Liver (tissue), 9 donors: ENCODE results near the gene RTP2. TPM values are rescaled to one million over a fixed set of nuclear protein-coding genes. Genes with fewer than 3 reads are reported as not detected.

ENCODE experiments used
- DNase-seq: peaks from one replicate; pipeline ENCODE4 v3.0.0-alpha.2; 2017; ENCODE audit warnings: low spot score
- H3K27ac ChIP-seq, 2 donors: one replicate each; pipeline ENCODE4 v1.7.0; 2013; ENCODE audit warnings: inconsistent platforms in 2 of 2, low read length in 2 of 2, control low read depth in 1 of 2, low read depth in 1 of 2, mild to moderate bottlenecking in 1 of 2
- H3K27me3 ChIP-seq, 4 donors: one replicate each; pipeline versions ENCODE4 v1.6.1 to v1.7.0; 2013; ENCODE audit warnings: low read length in 3 of 4, inconsistent platforms in 1 of 4, mild to moderate bottlenecking in 1 of 4, moderate library complexity in 1 of 4; ENCODE audit not compliant: control insufficient read depth in 4 of 4, insufficient read depth in 4 of 4
- H3K36me3 ChIP-seq, 4 donors: one replicate each; pipeline versions ENCODE4 v1.6.1 to v1.7.0; 2013; ENCODE audit warnings: low read length in 3 of 4, mild to moderate bottlenecking in 3 of 4, low read depth in 1 of 4, moderate library complexity in 1 of 4; ENCODE audit not compliant: control insufficient read depth in 4 of 4, insufficient read depth in 3 of 4
- H3K4me1 ChIP-seq, 4 donors: one replicate each; pipeline versions ENCODE4 v1.6.1 to v1.7.0; 2013; ENCODE audit warnings: low read length in 3 of 4, mild to moderate bottlenecking in 3 of 4, moderate library complexity in 1 of 4; ENCODE audit not compliant: control insufficient read depth in 4 of 4, insufficient read depth in 4 of 4
- H3K4me3 ChIP-seq, 3 donors: one replicate each; pipeline versions ENCODE4 v1.6.1 to v1.7.0; 2013; ENCODE audit warnings: low read length in 3 of 3, control low read depth in 1 of 3, low read depth in 1 of 3, mild to moderate bottlenecking in 1 of 3
- H3K9ac ChIP-seq, 2 donors: one replicate each; pipeline ENCODE4 v1.7.0; 2013; ENCODE audit warnings: low read length in 2 of 2, mild to moderate bottlenecking in 2 of 2, moderate library complexity in 2 of 2, control low read depth in 1 of 2, low read depth in 1 of 2
- H3K9me3 ChIP-seq, 4 donors: one replicate each; pipeline versions ENCODE4 v1.6.1 to v1.7.0; 2013; ENCODE audit warnings: low read length in 3 of 4; ENCODE audit not compliant: control insufficient read depth in 4 of 4
- EGR1 ChIP-seq, 2 donors: IDR thresholded peaks; 2 replicates each; pipeline ENCODE4 v1.6.1; 2016 to 2018; ENCODE audit warnings: antibody characterized with exemption in 2 of 2, low read depth in 2 of 2
- FOXA1 ChIP-seq: IDR thresholded peaks from 2 replicates; pipeline ENCODE4 v1.6.1; 2016; ENCODE audit warnings: antibody characterized with exemption
- FOXA2 ChIP-seq: IDR thresholded peaks from 2 replicates; pipeline ENCODE4 v1.6.1; 2016; ENCODE audit warnings: antibody characterized with exemption
- GABPA ChIP-seq, 2 donors: IDR thresholded peaks in 1 of 2; conservative IDR thresholded peaks in 1 of 2; 2 replicates each; pipeline ENCODE4 v1.6.1; 2016; ENCODE audit warnings: antibody characterized with exemption in 2 of 2, mild to moderate bottlenecking in 1 of 2, moderate library complexity in 1 of 2
- HNF4A ChIP-seq, 2 donors: conservative IDR thresholded peaks; 2 replicates each; pipeline ENCODE4 v1.6.1; 2016; ENCODE audit warnings: antibody characterized with exemption in 2 of 2, mild to moderate bottlenecking in 2 of 2
- HNF4G ChIP-seq: IDR thresholded peaks from 2 replicates; pipeline ENCODE4 v1.6.1; 2016; ENCODE audit warnings: antibody characterized with exemption
- JUND ChIP-seq, 2 donors: IDR thresholded peaks; 2 replicates each; pipeline ENCODE4 v1.6.1; 2016; ENCODE audit warnings: antibody characterized with exemption in 2 of 2
- NR2F2 ChIP-seq: IDR thresholded peaks from 2 replicates; pipeline ENCODE4 v1.6.1; 2016; ENCODE audit warnings: antibody characterized with exemption
- RAD21 ChIP-seq, 2 donors: IDR thresholded peaks; 2 replicates each; pipeline ENCODE4 v1.6.1; 2016; ENCODE audit warnings: antibody characterized with exemption in 2 of 2, mild to moderate bottlenecking in 2 of 2
- RXRA ChIP-seq, 2 donors: IDR thresholded peaks; 2 replicates each; pipeline ENCODE4 v1.6.1; 2017 to 2018; ENCODE audit warnings: antibody characterized with exemption in 2 of 2, mild to moderate bottlenecking in 1 of 2
- SP1 ChIP-seq: IDR thresholded peaks from 2 replicates; pipeline ENCODE4 v1.6.1; 2018; ENCODE audit warnings: antibody characterized with exemption, mild to moderate bottlenecking
- TAF1 ChIP-seq: conservative IDR thresholded peaks from 2 replicates; pipeline ENCODE4 v1.6.1; 2016; ENCODE audit warnings: antibody characterized with exemption, mild to moderate bottlenecking
- YY1 ChIP-seq: IDR thresholded peaks from 2 replicates; pipeline ENCODE4 v1.6.1; 2016; ENCODE audit warnings: antibody characterized with exemption, mild to moderate bottlenecking
- WGBS: extraction: QIAGEN DNeasy Blood & Tissue Kit; methylation state at CpG from one replicate; pipeline ENCODE4 v1.1.7; 2013; 5-methylcytosine and 5-hydroxymethylcytosine counted together
- polyA plus RNA-seq, 2 donors: library from polyadenylated mRNA; stranded (reverse) in 1 of 2; unstranded in 1 of 2; fragments of 200-250 nt in 1 of 2; fragments of >200 nt in 1 of 2; fragmentation: Nextera tagmentation in 1 of 2; extraction: Ambion mirVana in 1 of 2; gene quantifications; one replicate each; pipeline versions ENCODE4 v1.2.1 to v1.2.3, GENCODE V29; 2013 to 2015
- total RNA-seq, 2 donors: library from RNA; depleted of rRNA; stranded (reverse); fragments of >200 nt; gene quantifications; one replicate each; pipeline ENCODE4 v1.2.3, GENCODE V29; 2014
- TF ChIP-seq, protein P1 (sequence below): IDR thresholded peaks from 2 replicates; pipeline ENCODE4 v1.6.1; 2016; ENCODE audit warnings: antibody characterized with exemption
- TF ChIP-seq, protein P2 (sequence below): IDR thresholded peaks from 2 replicates; pipeline ENCODE4 v1.6.1; 2016; ENCODE audit warnings: antibody characterized with exemption
- TF ChIP-seq, protein P3 (sequence below): fragments of 150-350 bp; IDR thresholded peaks from 2 replicates; pipeline ENCODE4 v1.5.1; 2017; ENCODE audit warnings: improper control_type of control experiment, low read depth, low read length; ENCODE audit not compliant: missing input control
- TF ChIP-seq, protein P4 (sequence below): IDR thresholded peaks from 2 replicates; pipeline ENCODE4 v1.6.1; 2016; ENCODE audit warnings: antibody characterized with exemption
- TF ChIP-seq, protein P5 (sequence below): IDR thresholded peaks from 2 replicates; pipeline ENCODE4 v1.6.1; 2016; ENCODE audit warnings: antibody characterized with exemption, mild to moderate bottlenecking
- donor health status: healthy.
- donor health status: healthy.
- donor health status: healthy.
- donor health status: healthy.
- donor health status: healthy.

Gene RTP2
- total and polyA plus RNA-seq, 4 donors = not detected

DNA sequence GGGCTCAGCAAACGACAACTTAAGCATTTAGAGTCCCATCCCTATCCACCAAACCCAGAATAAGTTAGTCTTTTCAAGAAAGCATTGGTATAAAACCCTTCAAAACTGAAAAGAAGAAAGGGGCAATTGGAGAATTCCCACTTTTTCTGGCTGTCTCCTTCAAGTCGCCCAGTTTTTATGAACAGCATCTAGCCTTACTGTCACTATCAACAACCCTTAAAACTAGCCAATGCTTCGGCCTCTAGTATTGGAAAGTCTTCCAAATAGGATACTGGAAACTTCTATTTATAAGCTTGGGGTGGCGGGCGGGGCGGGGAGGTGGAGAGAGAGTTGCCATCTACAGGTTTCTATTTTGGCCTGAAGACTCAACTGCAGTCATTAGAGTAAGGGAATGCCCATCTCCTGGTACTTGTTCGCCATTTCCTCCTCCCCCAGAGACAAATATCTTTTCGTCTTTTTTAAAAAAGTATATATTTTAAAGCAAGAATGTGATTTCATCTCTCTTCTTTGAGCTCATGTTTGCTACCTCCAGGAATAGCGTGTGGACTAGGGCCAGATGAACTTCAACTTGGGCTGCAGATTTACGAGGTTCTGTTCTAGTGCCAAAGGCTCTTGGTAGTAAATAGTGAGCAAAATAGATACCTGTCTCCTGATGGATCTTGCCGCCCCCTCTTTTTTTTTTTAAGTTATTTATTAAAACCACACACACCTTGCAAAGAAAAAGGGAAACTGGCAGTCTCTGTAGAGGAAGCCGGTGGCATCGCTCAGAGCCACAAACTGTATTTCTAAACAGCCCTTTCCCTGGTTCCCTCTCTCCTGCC is 40.2 kb upstream of the RTP2 start:
- DNase-seq = no peak
- WGBS = 17% methylated on average over 13 of the region's 13 CpGs

More for the DNA sequence above, 40.2 kb upstream of the RTP2 start:
- Histone ChIP-seq H3K27ac (peak overlapping the region; percentile 100), H3K9me3 (no peaks in the 10 kb centered on the region), H3K4me3 (peak overlapping the region; percentile 71 to 97 (median 76)), H3K27me3 (no peaks in the 10 kb centered on the region), H3K36me3 (no peaks in the 10 kb centered on the region), H3K4me1 (peaks cover 0 to 47% (median 21%) of the 10 kb centered on the region in 4 donors), H3K9ac (peak overlapping the region; percentile 97 to 100)
- TF ChIP-seq, protein P1, sequence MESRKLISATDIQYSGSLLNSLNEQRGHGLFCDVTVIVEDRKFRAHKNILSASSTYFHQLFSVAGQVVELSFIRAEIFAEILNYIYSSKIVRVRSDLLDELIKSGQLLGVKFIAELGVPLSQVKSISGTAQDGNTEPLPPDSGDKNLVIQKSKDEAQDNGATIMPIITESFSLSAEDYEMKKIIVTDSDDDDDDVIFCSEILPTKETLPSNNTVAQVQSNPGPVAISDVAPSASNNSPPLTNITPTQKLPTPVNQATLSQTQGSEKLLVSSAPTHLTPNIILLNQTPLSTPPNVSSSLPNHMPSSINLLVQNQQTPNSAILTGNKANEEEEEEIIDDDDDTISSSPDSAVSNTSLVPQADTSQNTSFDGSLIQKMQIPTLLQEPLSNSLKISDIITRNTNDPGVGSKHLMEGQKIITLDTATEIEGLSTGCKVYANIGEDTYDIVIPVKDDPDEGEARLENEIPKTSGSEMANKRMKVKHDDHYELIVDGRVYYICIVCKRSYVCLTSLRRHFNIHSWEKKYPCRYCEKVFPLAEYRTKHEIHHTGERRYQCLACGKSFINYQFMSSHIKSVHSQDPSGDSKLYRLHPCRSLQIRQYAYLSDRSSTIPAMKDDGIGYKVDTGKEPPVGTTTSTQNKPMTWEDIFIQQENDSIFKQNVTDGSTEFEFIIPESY = no peak
- no peak for TF ChIP-seq SP1
- TF ChIP-seq TAF1 = peak; percentile 40
- TF ChIP-seq, protein P2, sequence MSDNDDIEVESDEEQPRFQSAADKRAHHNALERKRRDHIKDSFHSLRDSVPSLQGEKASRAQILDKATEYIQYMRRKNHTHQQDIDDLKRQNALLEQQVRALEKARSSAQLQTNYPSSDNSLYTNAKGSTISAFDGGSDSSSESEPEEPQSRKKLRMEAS = no peak
- peak in 1 of 2 donors; percentile 22 for TF ChIP-seq RAD21 (IDR thresholded peaks at IDR 0.05)
- TF ChIP-seq EGR1 (IDR thresholded peaks at IDR 0.05; ENCODE audit: low read depth in 2 of 2) = peak in 1 of 2 donors; percentile 85
- TF ChIP-seq RXRA (IDR thresholded peaks at IDR 0.05) = peak in 1 of 2 donors; percentile 58
- TF ChIP-seq NR2F2 = no peak
- TF ChIP-seq FOXA1 = no peak
- TF ChIP-seq, protein P3, sequence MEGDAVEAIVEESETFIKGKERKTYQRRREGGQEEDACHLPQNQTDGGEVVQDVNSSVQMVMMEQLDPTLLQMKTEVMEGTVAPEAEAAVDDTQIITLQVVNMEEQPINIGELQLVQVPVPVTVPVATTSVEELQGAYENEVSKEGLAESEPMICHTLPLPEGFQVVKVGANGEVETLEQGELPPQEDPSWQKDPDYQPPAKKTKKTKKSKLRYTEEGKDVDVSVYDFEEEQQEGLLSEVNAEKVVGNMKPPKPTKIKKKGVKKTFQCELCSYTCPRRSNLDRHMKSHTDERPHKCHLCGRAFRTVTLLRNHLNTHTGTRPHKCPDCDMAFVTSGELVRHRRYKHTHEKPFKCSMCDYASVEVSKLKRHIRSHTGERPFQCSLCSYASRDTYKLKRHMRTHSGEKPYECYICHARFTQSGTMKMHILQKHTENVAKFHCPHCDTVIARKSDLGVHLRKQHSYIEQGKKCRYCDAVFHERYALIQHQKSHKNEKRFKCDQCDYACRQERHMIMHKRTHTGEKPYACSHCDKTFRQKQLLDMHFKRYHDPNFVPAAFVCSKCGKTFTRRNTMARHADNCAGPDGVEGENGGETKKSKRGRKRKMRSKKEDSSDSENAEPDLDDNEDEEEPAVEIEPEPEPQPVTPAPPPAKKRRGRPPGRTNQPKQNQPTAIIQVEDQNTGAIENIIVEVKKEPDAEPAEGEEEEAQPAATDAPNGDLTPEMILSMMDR = no peak
- no peak for TF ChIP-seq HNF4G
- no peak for TF ChIP-seq FOXA2
- peak; percentile 32 to 56 for TF ChIP-seq HNF4A (conservative IDR thresholded peaks at IDR 0.05)
- peak; percentile 3 for TF ChIP-seq YY1
- TF ChIP-seq GABPA (IDR thresholded peaks at IDR 0.05 in 1 of 2, conservative IDR thresholded peaks at IDR 0.05 in 1 of 2) = no peak
- TF ChIP-seq, protein P4, sequence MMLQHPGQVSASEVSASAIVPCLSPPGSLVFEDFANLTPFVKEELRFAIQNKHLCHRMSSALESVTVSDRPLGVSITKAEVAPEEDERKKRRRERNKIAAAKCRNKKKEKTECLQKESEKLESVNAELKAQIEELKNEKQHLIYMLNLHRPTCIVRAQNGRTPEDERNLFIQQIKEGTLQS = no peak
- TF ChIP-seq JUND (IDR thresholded peaks at IDR 0.05) = peak in 1 of 2 donors; percentile 31
- TF ChIP-seq, protein P5, sequence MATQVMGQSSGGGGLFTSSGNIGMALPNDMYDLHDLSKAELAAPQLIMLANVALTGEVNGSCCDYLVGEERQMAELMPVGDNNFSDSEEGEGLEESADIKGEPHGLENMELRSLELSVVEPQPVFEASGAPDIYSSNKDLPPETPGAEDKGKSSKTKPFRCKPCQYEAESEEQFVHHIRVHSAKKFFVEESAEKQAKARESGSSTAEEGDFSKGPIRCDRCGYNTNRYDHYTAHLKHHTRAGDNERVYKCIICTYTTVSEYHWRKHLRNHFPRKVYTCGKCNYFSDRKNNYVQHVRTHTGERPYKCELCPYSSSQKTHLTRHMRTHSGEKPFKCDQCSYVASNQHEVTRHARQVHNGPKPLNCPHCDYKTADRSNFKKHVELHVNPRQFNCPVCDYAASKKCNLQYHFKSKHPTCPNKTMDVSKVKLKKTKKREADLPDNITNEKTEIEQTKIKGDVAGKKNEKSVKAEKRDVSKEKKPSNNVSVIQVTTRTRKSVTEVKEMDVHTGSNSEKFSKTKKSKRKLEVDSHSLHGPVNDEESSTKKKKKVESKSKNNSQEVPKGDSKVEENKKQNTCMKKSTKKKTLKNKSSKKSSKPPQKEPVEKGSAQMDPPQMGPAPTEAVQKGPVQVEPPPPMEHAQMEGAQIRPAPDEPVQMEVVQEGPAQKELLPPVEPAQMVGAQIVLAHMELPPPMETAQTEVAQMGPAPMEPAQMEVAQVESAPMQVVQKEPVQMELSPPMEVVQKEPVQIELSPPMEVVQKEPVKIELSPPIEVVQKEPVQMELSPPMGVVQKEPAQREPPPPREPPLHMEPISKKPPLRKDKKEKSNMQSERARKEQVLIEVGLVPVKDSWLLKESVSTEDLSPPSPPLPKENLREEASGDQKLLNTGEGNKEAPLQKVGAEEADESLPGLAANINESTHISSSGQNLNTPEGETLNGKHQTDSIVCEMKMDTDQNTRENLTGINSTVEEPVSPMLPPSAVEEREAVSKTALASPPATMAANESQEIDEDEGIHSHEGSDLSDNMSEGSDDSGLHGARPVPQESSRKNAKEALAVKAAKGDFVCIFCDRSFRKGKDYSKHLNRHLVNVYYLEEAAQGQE = no peak
